ENCODE measurements around the gene GJA5. TPM values are rescaled to one million over a fixed set of nuclear protein-coding genes. Genes with fewer than 3 reads are reported as not detected.

The GJA5 gene
- total RNA-seq, 1 experiment from 2014 or later, result 0.39 TPM

DNA sequence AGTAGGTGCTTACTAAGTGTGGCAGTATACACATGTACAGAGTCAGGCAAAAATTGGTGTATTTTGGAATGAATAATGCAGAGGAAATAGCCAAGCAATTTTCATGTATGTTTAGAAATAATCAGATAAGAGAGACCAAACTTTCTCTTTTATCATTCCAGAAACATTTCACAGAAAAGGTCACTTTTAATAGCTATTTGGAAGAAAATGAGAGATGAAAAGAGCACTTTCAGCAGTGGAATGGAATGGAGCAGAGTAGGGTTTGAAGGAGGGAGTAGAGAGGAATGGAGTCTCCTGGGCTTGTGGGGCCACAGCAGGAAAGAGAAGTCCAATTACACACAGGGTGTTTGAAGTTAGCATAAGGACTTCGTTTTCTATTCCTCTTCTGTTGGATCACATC, 48.8 kb upstream of the GJA5 start:
- Histone ChIP-seq H3T11ph (ENCODE audit: low read length) (no peak overlapping the region), H2BK5ac (ENCODE audit: insufficient read length, low read length) (no peak overlapping the region), H3K27me3 (ENCODE audit: insufficient read depth, low read length) (no peaks in the 10 kb centered on the region), H3K79me2 (ENCODE audit: insufficient read depth, low read length) (no peaks in the 10 kb centered on the region), H3K4ac (ENCODE audit: low read depth, low read length) (no peak overlapping the region), H2AK5ac (ENCODE audit: insufficient read length, low read length) (no peak overlapping the region), H4K5ac (ENCODE audit: insufficient read length, low read depth, low read length) (no peak overlapping the region), H3K23me2 (ENCODE audit: insufficient read length, low read depth, low read length, poor library complexity, severe bottlenecking) (no peaks in the 10 kb centered on the region), H3K9ac (ENCODE audit: extremely low read depth, insufficient read length, low read length) (no peak overlapping the region), H3K23ac (ENCODE audit: insufficient read length, low read depth, low read length) (no peak overlapping the region), H4K20me1 (ENCODE audit: control insufficient read depth, insufficient read depth, insufficient read length) (no peaks in the 10 kb centered on the region), H3K56ac (ENCODE audit: insufficient read length, low read depth, low read length) (no peak overlapping the region), H4K91ac (ENCODE audit: insufficient read length, low read depth, low read length) (no peak overlapping the region), H2BK12ac (ENCODE audit: insufficient read length, low read depth, low read length) (no peak overlapping the region), H3K4me2 (ENCODE audit: insufficient read depth, insufficient read length, low read length) (no peak overlapping the region), H3K9me3 (ENCODE audit: control insufficient read depth, low read depth, low read length) (no peaks in the 10 kb centered on the region), H2AFZ (ENCODE audit: low read length) (no peak overlapping the region), H3K18ac (ENCODE audit: insufficient read length, low read depth, low read length) (no peak overlapping the region), H3K4me1 (ENCODE audit: insufficient read depth, low read length) (no peaks in the 10 kb centered on the region; the same call in 1 of the 2 replicates), H4K8ac (replicated peaks; ENCODE audit: insufficient read length, low read depth, low read length) (no peak overlapping the region), H2BK120ac (ENCODE audit: low read depth, low read length, poor library complexity, severe bottlenecking) (no peak overlapping the region), H3K14ac (ENCODE audit: insufficient read depth, low read length) (no peak overlapping the region), H2BK15ac (ENCODE audit: low read depth, low read length) (no peak overlapping the region), H2BK20ac (ENCODE audit: low read depth, low read length, poor library complexity, severe bottlenecking) (no peak overlapping the region), H3K27ac (ENCODE audit: insufficient read length, low read depth, low read length) (no peak overlapping the region), H3K79me1 (ENCODE audit: insufficient read depth, low read depth, low read length, poor library complexity, severe bottlenecking) (no peaks in the 10 kb centered on the region)
- Mint-ChIP-seq H3K9me3 (no peaks in the 10 kb centered on the region), H3K4me3 (no peak overlapping the region), H3K4me1 (peaks cover 7 to 10% of the 10 kb centered on the region in 2 experiments), H3K27me3 (ENCODE audit: low read depth) (peaks cover 2% of the 10 kb centered on the region; the same call in 1 of the 2 replicates), H3K36me3 (ENCODE audit: insufficient read depth in 1 of 3, low read depth in 3 of 3) (no peaks in the 10 kb centered on the region), H3K27ac (no peak overlapping the region)
- no peak for DNase-seq
- TF ChIP-seq, protein P1, sequence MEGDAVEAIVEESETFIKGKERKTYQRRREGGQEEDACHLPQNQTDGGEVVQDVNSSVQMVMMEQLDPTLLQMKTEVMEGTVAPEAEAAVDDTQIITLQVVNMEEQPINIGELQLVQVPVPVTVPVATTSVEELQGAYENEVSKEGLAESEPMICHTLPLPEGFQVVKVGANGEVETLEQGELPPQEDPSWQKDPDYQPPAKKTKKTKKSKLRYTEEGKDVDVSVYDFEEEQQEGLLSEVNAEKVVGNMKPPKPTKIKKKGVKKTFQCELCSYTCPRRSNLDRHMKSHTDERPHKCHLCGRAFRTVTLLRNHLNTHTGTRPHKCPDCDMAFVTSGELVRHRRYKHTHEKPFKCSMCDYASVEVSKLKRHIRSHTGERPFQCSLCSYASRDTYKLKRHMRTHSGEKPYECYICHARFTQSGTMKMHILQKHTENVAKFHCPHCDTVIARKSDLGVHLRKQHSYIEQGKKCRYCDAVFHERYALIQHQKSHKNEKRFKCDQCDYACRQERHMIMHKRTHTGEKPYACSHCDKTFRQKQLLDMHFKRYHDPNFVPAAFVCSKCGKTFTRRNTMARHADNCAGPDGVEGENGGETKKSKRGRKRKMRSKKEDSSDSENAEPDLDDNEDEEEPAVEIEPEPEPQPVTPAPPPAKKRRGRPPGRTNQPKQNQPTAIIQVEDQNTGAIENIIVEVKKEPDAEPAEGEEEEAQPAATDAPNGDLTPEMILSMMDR (conservative IDR thresholded peaks at IDR 0.05), result no peak
- no CpG with 5 or more reads among the region's 1 CpG for WGBS (ENCODE audit: extremely low coverage, insufficient read length, low lambda C conversion rate)
